ENCODE measurements around the gene TGM3. TPM values are rescaled to one million over a fixed set of nuclear protein-coding genes. Genes with fewer than 3 reads are reported as not detected.

TGM3 gene
- total RNA-seq, 2 donors from 2014 or later, result not detected

DNA sequence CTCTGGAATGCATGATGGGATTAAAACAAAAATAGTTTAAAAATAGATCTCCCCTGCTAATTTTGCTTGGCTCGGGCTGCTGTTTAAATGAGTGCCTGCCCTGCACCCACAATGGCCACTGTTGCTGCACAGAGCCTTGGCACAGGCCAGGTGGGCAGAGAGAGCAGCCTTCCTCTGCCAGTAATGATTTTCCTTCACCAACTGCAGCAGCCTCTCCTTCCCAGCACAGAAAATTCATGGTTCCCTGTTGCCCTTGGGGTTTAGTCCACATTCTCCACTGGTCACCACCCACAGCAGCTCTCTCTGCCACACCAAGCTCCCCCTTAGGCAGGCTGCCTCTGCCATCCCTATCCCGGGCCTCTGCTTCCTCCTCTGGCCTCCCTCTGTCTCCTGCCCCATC lies 30.2 kb downstream of the TGM3 start:
- no peaks in the 10 kb centered on the region for H3K9me3 ChIP-seq
- DNase-seq (ENCODE audit: low spot score), result no peak
- H3K27ac ChIP-seq, result no peak overlapping the region
- H3K36me3 ChIP-seq, result no peaks in the 10 kb centered on the region
- H3K4me1 ChIP-seq, result no peaks in the 10 kb centered on the region
- TF ChIP-seq, protein P1, sequence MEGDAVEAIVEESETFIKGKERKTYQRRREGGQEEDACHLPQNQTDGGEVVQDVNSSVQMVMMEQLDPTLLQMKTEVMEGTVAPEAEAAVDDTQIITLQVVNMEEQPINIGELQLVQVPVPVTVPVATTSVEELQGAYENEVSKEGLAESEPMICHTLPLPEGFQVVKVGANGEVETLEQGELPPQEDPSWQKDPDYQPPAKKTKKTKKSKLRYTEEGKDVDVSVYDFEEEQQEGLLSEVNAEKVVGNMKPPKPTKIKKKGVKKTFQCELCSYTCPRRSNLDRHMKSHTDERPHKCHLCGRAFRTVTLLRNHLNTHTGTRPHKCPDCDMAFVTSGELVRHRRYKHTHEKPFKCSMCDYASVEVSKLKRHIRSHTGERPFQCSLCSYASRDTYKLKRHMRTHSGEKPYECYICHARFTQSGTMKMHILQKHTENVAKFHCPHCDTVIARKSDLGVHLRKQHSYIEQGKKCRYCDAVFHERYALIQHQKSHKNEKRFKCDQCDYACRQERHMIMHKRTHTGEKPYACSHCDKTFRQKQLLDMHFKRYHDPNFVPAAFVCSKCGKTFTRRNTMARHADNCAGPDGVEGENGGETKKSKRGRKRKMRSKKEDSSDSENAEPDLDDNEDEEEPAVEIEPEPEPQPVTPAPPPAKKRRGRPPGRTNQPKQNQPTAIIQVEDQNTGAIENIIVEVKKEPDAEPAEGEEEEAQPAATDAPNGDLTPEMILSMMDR (IDR thresholded peaks at IDR 0.05), result no peak
- no peaks in the 10 kb centered on the region for H3K27me3 ChIP-seq
- H3K4me3 ChIP-seq, result no peak overlapping the region

DNA sequence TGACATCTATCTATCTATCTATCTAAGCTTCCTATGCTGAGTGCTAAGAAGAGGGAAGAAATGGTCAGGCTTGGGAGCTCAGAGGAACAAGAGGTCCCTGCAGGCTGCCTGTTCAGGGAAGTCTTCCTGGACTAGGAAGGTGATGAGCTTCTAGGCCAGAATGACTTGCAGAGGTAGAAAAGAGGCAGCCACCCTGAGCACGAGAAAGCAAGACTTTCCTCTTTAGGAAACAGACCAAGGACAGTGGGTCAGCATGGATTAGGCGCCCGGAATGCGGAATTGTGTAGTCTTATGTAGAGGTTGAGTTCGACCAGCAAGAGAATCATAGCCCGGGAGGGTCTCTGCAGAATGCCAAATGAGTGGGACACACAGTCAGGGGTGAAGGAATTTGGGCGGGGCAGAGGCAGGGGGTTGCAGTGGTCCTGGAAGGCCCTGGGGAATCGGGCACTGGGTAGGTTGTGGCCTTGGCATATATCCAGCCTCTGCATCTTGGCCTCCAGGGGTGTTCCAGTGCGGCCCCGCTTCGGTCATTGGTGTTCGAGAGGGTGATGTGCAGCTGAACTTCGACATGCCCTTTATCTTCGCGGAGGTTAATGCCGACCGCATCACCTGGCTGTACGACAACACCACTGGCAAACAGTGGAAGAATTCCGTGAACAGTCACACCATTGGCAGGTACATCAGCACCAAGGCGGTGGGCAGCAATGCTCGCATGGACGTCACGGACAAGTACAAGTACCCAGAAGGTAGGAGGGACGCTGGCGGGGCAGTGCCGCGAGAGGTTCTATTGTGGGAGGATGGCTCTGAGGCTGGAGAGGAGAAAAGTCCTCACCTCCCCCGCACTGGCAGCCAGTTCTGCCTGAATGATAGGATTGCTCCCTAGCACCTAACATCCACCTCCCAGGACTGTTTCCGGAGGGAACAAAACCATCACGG lies 32.1 kb downstream of the TGM3 start:
- no peaks in the 10 kb centered on the region for H3K27me3 ChIP-seq
- TF ChIP-seq, protein P1 (IDR thresholded peaks at IDR 0.05), result no peak
- no peaks in the 10 kb centered on the region for H3K36me3 ChIP-seq
- no peak for DNase-seq (ENCODE audit: low spot score)
- no peaks in the 10 kb centered on the region for H3K4me1 ChIP-seq
- H3K4me3 ChIP-seq, result no peak overlapping the region
- H3K9me3 ChIP-seq, result no peaks in the 10 kb centered on the region
- H3K27ac ChIP-seq, result no peak overlapping the region

DNA sequence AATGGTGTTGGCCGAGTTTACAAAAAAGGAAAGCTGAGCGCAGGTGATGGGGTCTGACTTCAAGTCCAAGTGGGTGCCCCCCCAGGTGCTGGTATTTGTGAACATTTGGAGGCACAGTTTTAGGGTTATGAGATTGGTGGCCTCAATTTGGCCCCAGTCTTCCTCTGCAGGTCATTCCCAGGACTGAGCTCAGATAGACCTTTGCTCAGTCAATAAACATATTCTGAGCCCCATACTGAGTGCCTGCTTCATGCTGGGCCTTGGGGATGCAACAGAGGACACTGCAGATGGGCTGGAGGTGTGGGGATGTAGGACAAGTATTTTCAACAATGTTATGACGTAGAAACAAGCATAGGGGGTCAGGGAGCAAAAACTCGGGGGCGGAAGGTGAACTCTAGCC lies 33.5 kb downstream of the TGM3 start:
- H3K9me3 ChIP-seq, result no peaks in the 10 kb centered on the region
- H3K27ac ChIP-seq, result no peak overlapping the region
- DNase-seq (ENCODE audit: low spot score), result no peak
- no peaks in the 10 kb centered on the region for H3K36me3 ChIP-seq
- no peak overlapping the region for H3K4me3 ChIP-seq
- H3K27me3 ChIP-seq, result no peaks in the 10 kb centered on the region
- TF ChIP-seq, protein P1 (IDR thresholded peaks at IDR 0.05), result no peak
- no peaks in the 10 kb centered on the region for H3K4me1 ChIP-seq

DNA sequence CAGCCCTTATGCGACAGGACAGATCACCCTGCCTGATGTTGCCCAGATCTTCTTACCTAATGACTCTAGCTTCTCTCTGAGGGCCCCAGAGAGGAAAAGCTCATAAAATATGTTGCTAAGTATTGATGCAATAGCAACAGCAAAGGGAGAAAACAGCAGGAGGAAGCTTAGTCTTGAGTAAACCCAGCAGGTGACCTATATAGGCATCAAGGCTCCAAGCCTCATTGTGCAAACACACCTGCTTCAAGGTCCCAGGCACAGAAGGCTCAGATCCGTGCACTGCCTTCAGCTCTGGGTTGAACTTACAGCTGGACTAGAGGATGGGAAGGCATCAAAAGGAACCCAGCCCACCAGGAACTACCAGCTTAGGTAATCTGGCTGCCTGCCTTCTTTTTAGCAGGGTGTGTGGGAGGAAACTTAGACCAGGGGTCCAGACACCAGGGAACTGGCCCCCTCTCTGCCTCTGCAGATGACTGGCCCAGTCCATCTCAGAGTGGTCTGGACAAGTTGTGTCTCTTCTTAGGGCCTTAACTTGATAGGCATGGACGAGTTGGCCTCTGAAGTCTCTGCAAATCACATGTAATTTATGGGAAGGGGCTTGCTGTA lies 34.4 kb downstream of the TGM3 start:
- TF ChIP-seq, protein P1 (IDR thresholded peaks at IDR 0.05), result no peak
- Histone ChIP-seq H3K4me1 (no peaks in the 10 kb centered on the region), H3K36me3 (no peaks in the 10 kb centered on the region), H3K4me3 (no peak overlapping the region), H3K27me3 (no peaks in the 10 kb centered on the region), H3K9me3 (no peaks in the 10 kb centered on the region), H3K27ac (no peak overlapping the region)
- DNase-seq (ENCODE audit: low spot score), result no peak

DNA sequence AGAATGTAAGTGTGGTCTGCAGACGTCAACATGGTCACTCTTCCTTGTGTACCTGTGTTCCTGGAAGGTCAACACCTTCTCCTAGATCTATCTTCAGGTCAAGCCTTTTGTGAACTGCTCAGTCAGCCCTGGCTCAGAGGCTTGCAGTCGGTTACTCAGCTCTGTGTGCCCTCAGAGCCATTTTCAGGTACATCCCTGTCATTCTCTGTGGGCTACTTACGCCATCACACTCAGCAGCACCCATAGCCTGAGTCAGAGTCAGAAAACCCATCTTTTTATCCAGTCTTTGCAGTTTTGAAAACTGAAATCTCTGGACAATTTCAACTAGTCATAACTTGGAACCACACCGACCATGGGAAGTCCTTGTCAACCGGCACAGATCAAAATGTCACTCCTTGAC lies 35.3 kb downstream of the TGM3 start:
- Histone ChIP-seq H3K27me3 (no peaks in the 10 kb centered on the region), H3K9me3 (no peaks in the 10 kb centered on the region), H3K4me1 (no peaks in the 10 kb centered on the region), H3K27ac (no peak overlapping the region), H3K36me3 (no peaks in the 10 kb centered on the region), H3K4me3 (no peak overlapping the region)
- no peak for DNase-seq (ENCODE audit: low spot score)
- TF ChIP-seq, protein P1 (IDR thresholded peaks at IDR 0.05), result no peak

Measured in right atrium auricular region (tissue), 2 donors.